ENCODE results near the gene C14orf180.

DNA sequence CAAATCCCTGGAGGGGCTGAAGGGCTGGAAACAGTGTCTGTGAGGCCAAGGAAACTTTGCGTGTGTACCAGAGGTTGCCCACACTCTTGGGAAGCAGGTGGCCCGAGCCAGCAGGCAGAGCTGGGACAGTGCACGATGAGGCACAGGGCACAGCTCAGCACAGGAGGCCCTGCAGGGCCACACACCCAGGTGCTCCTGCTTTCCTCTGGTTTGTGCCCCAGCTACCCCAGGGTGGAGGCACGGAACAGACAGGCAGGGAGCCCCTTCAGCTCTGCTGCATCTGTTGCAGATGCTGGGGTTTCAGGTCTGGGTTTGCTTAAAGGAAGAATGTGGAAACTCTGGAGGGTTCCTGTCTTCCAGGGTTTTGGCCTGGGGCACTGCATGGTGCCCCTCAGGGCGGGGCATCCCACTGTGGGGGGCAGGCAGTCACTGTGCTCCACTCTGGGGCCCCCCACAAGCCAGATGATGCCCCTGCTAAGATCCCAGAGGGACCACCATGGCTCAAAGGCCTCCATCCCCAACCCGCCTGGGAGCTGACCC lies 16.4 kb downstream of the C14orf180 start:
- TF ChIP-seq POLR2AphosphoS5 (IDR thresholded peaks at IDR 0.05; ENCODE audit: low read depth, low read length), result no peak
- TF ChIP-seq POLR2A (IDR thresholded peaks at IDR 0.05; ENCODE audit: low read depth, low read length), result no peak
